Measurements from ENCODE around the gene RPUSD1.

The RPUSD1 gene

DNA sequence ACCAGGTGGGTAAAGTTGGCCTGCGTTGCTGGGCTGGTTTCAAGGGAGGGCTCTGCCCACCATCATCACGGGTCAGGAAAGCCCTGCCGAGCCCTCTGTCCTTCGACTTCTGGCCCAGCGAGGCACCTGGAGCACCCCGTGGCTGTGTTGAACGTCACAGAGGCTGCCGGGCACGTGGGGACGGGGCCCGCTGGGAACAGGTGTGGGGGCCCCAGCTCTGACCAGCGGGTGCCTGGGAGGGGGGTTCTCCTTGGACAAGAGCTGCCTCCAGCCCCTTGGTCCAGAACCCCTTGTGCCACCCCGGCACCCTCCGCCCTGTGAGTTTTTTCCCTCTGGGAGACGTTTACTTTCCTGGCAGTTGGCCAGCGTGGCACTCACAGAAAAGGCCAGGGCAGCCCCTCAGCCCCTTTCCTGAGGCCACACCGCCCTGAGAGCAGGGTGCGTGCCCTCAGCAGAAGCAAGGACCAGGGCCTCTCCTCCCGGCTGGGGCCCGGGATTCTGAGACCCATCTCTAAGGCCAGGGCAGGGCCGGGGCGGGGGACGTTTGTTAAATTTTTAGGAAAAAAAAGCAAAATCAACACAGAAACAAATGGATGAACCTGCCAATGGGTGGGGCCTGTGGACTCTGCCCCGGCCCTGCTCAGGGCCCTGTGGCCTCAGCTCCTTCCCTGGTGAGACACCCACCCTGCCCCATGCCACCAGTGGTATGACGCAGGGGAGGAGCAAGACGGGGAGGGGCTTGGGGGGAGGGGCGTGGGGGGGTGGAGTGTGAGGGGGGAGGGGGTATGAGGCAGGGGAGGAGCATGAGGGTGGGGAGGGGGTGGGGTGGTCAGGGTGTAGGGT is 43.6 kb upstream of the RPUSD1 start:
- H3K36me3 ChIP-seq (ENCODE audit: control insufficient read depth, insufficient read depth, low read length): no peaks in the 10 kb centered on the region
- H3K27me3 ChIP-seq (replicated peaks; ENCODE audit: control insufficient read depth, insufficient read depth, low read length): no peaks in the 10 kb centered on the region
- TF ChIP-seq, protein P1, sequence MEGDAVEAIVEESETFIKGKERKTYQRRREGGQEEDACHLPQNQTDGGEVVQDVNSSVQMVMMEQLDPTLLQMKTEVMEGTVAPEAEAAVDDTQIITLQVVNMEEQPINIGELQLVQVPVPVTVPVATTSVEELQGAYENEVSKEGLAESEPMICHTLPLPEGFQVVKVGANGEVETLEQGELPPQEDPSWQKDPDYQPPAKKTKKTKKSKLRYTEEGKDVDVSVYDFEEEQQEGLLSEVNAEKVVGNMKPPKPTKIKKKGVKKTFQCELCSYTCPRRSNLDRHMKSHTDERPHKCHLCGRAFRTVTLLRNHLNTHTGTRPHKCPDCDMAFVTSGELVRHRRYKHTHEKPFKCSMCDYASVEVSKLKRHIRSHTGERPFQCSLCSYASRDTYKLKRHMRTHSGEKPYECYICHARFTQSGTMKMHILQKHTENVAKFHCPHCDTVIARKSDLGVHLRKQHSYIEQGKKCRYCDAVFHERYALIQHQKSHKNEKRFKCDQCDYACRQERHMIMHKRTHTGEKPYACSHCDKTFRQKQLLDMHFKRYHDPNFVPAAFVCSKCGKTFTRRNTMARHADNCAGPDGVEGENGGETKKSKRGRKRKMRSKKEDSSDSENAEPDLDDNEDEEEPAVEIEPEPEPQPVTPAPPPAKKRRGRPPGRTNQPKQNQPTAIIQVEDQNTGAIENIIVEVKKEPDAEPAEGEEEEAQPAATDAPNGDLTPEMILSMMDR (IDR thresholded peaks at IDR 0.05; ENCODE audit: insufficient read depth, low read length, poor library complexity, severe bottlenecking): no peak
- no peak for DNase-seq (ENCODE audit: extremely low read depth, insufficient read length)
- H3K4me3 ChIP-seq (replicated peaks; ENCODE audit: low read depth, low read length): no peak overlapping the region

DNA sequence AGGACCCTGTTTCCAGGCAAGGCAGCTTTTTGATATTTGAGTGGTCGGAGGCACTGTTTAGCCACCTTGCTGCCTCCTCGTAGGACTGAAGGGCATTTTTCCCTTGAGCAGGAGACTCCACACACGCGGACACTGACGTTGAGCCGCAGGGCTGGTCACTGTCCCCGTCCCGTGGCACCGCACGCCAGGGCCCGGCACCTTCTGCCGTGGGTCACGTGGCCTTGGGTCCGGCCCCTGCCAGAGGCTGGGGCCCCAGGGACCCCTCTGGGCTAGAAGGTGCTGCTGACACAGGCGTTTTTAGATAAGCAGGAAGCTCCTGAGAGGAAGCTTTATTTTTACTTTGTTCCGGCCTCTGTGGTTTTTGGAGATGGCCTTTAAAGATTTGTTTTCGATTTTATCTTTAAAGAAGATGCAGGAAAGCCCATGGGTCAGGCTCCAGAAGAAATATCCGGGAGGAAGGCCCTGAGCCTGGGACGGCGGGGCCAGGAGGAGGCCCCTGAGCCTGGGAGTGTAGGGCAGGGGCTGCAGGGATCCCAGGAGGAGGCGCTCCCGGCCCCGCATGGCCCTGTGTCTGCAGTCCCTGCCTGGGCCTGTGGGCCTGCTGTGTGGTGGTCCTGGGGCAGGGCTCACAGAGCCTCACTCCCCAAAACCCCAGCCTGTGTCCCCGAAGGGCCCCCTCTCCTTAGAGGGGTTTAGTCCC is 42.8 kb upstream of the RPUSD1 start:
- H3K27me3 ChIP-seq (replicated peaks; ENCODE audit: control insufficient read depth, insufficient read depth, low read length): no peaks in the 10 kb centered on the region
- H3K4me3 ChIP-seq (replicated peaks; ENCODE audit: low read depth, low read length): no peak overlapping the region
- TF ChIP-seq, protein P1 (IDR thresholded peaks at IDR 0.05; ENCODE audit: insufficient read depth, low read length, poor library complexity, severe bottlenecking): no peak
- no peak for DNase-seq (ENCODE audit: extremely low read depth, insufficient read length)
- H3K36me3 ChIP-seq (ENCODE audit: control insufficient read depth, insufficient read depth, low read length): no peaks in the 10 kb centered on the region

DNA sequence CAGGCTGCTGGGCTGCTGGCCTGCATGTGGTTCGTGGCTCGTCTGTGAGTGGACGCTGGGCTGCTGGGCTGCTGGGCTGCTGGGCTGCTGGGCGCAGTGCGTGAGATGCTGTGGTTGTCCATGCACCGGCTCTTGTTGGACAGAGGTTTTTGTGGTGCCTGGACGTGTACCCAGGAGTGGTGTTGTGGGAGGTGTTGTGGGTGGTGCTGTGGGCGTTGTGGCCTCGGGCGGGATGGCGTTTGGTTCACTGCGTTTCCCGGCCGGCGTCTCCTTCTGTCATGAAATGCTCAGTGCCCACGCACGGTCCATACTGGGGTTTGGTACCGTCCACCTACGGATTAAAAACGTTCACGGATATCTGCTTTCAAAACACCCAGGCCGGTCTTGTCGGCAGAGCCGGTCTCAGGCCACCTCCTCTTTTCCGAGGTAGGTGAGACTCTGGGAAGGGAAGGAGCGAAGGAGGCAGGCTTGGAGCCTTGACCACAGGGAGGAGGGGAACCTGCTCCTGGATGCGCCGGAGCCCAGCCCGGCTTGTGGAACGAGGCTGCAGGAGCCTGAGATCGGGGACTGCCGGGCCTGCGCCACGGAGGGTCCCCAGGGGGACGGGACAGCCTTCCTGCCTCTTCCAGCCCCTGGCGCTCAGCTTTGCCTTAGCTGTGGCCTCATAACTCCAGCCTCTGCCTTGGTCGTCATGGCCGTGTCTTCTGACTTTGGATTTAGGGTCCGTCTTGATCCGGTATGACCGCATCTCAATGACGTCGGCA is 42.1 kb upstream of the RPUSD1 start:
- H3K4me3 ChIP-seq (replicated peaks; ENCODE audit: low read depth, low read length): no peak overlapping the region
- no peak for DNase-seq (ENCODE audit: extremely low read depth, insufficient read length)
- no peaks in the 10 kb centered on the region for H3K36me3 ChIP-seq (ENCODE audit: control insufficient read depth, insufficient read depth, low read length)
- no peaks in the 10 kb centered on the region for H3K27me3 ChIP-seq (replicated peaks; ENCODE audit: control insufficient read depth, insufficient read depth, low read length)
- TF ChIP-seq, protein P1 (IDR thresholded peaks at IDR 0.05; ENCODE audit: insufficient read depth, low read length, poor library complexity, severe bottlenecking): no peak

DNA sequence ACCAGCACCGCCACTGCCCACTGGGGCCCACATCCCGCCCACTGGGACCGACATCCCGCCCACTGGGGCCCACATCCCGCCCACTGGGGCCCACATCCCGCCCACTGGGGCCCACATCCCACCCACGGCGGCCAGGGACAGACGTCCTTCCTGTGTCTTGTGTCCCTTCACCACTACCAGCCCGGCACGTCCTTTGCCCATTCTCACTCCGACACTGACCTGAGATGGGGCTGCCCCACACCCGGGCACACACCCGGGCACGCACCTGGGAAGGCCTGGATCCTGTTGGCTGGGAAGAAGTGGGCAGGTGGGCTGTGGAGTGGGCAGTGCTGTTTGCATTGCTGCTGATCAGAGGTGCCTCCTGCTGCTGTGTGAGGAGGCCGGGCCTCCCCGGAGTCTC is 40.7 kb upstream of the RPUSD1 start:
- H3K4me3 ChIP-seq (replicated peaks; ENCODE audit: low read depth, low read length): no peak overlapping the region
- TF ChIP-seq, protein P1 (IDR thresholded peaks at IDR 0.05; ENCODE audit: insufficient read depth, low read length, poor library complexity, severe bottlenecking): no peak

DNA sequence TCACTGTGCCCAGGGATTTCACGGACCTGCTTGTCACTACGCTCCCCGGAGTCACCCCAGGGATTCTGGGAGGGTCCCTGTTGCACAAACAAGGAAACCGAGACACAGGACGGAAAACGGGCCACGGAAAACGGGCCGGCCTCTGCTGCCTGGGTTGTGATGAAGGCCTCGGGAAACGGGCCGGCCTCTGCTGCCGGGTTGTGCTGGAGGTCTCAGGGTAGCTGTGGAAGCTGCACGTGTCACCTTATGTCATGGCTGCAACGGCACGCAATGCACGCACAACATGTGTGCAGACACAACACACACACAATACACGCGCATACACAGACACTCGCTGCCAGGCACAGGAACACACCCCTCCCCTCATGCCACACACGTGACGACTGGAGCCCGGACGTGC is 39.3 kb upstream of the RPUSD1 start:
- no peaks in the 10 kb centered on the region for H3K27me3 ChIP-seq (replicated peaks; ENCODE audit: control insufficient read depth, insufficient read depth, low read length)
- no peaks in the 10 kb centered on the region for H3K36me3 ChIP-seq (ENCODE audit: control insufficient read depth, insufficient read depth, low read length)
- TF ChIP-seq, protein P1 (IDR thresholded peaks at IDR 0.05; ENCODE audit: insufficient read depth, low read length, poor library complexity, severe bottlenecking): no peak
- no peak overlapping the region for H3K4me3 ChIP-seq (replicated peaks; ENCODE audit: low read depth, low read length)
- DNase-seq (ENCODE audit: extremely low read depth, insufficient read length): no peak

More for the DNA sequence above, 40.7 kb upstream of the RPUSD1 start:
- DNase-seq (ENCODE audit: extremely low read depth, insufficient read length): no peak
- Histone ChIP-seq H3K36me3 (ENCODE audit: control insufficient read depth, insufficient read depth, low read length) (no peaks in the 10 kb centered on the region), H3K27me3 (replicated peaks; ENCODE audit: control insufficient read depth, insufficient read depth, low read length) (no peaks in the 10 kb centered on the region)

All from GM06990 (cell line).